HS-5 (cell line): ENCODE data around the gene ELP4.
"Not testable (repeated sequence)": the region's sequence is repeated elsewhere in the genome, so short reads cannot be mapped to it uniquely, and the experiment has no call there.

Experiments used
- DNase-seq: peaks from one replicate; pipeline ENCODE4 v3.0.0-alpha.2; 2012; ENCODE audit warnings: low read depth

The ELP4 gene

GRCh38 chr11:31509429-31510345 lies at the start of gene ELP4, which contains the start of gene IMMP1L:
Gene ELP4, plus strand, starts transcription at chr11:31509767. Its CDS starts 18 bp downstream, at chr11:31509785.
Gene IMMP1L, minus strand, starts transcription at chr11:31509622. Its CDS starts 46,346 bp downstream, at chr11:31463276.
- DNase-seq: peak; percentile 88

DNA sequence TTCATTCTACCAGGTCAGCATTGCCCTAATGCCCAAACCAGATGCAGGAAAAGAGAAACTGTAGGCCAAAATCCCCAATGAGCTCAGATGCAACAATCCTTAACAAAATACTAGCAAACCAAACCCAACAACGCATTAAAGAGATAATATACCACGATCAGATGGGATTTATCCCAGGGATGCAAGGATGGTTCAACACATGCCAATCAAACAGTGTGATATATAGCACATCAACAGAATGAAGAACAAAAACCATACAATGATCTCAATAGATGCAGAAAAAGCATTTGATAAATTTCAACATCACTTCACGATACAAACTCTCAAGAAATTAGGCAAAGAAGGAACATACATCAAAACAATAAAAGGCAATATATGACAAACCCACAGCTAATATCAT lies 45.1 kb upstream of the ELP4 start:
- no peak for DNase-seq

DNA sequence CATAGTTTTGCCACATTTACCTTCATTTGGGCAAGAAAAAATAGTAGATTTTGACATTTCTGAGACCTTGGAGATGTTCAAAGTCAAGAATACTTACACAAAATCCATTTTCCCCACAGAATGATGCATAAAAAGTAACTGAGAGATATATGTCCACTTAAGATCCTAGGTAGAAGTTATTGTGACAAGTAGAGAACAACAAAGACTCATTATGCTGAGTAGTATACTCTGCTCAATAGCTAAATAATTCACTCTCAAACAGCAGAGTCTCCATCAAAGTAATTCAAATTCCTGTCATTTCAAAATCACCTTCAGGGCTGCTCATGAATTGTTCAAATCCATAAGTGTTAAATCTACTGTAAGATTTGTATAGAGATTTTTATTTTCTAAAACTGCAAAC lies 35.5 kb upstream of the ELP4 start:
- DNase-seq: no peak

DNA sequence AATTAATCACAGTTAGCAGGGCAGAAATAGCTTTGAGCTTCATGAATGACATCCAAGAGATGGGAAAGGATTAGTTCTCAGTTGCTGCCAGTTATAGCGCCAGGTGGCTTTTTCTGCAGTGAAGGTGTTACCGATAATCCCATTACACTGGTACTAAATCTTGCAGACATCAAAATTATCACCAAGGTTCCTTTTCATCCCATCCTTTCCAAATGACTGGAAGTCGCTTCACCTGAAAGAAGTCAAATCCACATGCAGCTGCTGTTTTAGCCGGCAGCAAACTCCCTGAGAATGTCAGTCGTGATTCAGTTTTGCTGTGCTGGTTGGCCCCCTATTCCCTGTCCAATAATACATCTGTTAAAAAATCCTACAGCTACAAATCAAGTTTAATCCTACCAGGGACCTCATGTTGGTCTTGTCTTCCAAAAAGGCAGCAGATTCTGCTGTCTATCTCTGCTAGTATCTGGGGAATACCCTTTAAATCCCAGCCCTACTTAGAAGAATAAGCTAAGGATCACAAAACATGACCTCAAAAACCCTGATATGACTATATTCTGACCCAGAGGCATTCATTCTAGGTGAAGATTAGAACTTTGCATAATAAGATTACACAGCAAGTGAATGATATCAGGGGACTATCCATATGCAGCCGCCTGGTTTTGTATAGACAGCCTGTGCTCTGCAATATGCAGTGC lies 31.9 kb upstream of the ELP4 start:
- DNase-seq: no peak

DNA sequence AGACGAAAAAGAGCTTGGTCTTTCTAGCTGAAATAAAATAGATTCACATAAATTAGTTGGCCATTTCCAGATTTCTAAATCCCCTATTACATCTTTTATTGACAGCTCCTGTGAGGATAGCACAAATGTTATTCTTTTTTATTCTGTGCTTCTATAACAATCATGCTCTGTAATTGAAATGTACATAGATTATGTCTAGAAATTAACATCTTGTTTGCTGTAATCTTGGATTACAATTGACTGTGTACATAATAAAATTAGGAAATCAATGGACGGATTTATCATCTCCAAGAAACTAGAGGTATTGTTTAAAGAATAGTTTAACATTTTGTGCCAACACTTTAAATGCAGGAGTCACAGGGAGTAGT lies 31.4 kb upstream of the ELP4 start:
- DNase-seq: no peak

DNA sequence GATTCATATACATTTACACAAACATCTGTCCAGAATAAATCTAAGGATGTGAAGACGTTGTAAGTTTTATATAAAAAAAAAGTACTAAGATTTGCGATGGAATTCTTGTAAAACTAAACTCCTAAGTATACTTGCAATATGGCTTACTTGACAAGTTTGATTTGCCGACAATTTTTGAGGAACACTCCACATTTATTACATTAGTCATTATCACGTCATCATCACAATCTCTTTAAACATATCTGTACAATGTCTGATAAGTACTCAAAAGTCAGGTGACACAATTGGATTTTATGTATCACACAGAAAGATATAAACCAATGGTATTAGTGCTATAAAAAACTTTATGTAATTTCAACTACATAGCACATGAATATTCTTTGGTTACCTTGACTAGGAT lies 30.5 kb upstream of the ELP4 start:
- DNase-seq: no peak

GRCh38 chr11:31480930-31481329 lies 28.6 kb upstream of the ELP4 start:
- DNase-seq: no peak

DNA sequence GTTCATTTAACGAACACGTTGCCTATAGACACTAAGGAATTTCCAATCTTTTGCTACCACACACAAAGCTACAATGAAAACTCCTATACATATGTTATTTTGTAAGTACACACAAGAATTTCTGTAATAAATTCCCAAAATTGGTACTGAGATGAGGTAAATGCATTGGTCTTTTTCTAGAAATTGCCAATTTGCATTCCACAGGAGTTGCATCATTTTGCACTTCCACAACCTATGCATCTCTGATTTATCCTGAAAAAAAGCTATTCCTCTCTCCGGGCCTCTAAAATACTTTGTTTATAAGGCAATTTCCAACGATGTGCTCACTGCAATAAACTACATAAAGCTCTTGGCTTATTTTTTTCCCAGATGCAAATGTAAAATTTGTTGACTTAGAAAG lies 25.1 kb upstream of the ELP4 start:
- DNase-seq: no peak

- DNase-seq: peak; percentile 10
Observed at GRCh38 chr11:31487848-31488247, 21.7 kb upstream of the ELP4 start.

DNA sequence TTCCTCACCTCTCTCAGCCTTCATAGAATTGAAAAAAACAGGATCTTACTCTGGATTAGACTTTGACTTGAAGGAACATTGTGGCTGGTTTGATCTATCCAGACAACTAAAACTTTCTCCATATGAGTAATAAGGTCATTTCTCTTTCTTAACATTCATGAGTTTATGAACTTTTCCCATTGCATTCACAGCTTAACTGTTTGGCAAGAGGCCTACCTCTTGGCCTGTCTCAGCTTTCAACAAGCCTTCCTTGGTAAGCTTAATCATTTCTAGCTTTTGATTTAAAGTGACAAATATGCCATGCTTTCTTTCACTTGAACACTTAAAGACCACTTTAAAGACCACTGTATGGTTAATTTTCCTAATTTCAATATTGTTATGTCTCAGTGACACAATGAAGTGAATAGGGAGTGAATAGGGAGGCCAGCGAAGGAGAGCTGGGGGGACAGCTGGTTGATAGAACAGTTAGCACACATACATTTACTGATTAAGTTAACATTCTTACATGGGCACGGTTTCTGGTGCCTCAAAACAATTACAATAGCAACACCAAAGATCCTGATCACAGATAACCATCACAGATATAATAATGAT lies 17.1 kb upstream of the ELP4 start:
- DNase-seq: no peak

- DNase-seq: no peak
Observed at GRCh38 chr11:31493235-31493634, 16.3 kb upstream of the ELP4 start.

DNA sequence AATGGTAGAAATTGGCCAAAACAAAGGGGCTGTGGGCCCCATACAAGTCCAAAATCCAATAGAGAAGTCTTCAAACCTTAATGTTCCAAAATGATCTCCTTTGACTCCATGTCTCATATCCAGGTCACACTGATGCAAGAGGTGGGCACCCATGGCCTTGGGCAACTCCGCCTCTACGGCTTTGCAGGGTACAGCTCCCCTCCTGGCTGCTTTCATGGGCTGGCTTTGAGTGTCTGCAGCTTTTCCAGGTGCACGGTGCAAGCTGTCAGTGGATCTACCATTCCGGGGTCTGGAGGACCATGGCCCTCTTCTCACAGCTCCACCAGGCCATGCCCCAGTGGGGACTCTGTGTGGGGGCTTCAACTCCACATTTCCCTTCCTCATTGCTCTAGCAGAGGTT lies 15.8 kb upstream of the ELP4 start:
- not testable (repeated sequence) for DNase-seq

GRCh38 chr11:31499576-31500178 lies 9.9 kb upstream of the ELP4 start:
- no peak for DNase-seq

DNA sequence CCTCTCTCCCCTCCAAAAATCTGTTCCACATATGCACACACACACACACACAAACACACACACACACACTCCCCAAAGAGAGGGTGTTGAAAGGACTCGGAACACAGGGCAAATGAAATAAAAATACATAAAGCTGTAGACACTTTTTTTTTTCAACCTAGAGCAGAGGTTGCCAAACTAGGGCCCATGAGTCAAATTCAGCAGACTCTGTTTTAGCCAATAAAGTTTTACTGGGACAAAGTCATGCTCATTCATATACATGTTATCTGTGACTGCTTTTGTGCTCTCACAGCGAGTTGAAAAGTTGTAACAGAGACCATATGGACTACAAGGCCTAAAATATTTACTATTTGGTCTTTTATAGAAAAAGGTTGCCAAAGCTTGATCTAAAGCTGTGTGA lies 9.0 kb upstream of the ELP4 start:
- no peak for DNase-seq

DNA sequence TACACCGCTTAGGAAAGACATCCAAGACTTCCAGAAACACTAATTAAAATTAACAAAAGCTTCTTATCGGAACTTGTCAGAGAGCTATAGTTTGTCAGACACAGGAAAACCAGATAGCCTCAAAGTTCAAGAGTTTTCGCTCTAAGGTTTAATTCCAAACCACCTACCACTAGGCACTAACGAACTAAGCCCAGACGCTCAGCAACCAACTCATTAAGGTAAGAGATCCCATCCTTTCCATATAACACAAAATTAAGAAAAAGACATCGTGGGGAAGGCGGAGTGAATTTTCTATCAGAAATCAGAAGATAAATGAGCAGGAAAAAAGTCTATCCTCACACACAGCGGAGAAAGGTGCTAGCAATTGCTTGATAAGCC lies 527 bp upstream of the ELP4 start:
- DNase-seq: no peak

DNA sequence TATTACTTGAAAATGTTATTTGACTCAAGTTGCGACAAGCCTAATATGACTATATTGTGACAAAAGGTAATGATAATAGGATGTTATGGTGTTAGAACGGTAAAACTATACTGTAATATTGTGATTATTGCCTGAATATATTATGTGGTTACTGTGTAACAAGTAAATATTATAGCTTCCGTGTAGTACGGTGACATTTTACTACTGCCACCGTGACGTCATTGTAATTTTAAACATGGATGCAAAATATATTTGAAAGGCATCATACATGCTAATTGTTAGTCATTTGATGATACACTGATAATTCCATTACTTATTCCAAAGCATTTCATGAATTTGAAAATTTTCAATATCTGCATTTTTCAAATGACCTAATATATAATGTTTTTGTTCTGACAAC lies 2.5 kb downstream of the ELP4 start:
- DNase-seq: no peak

DNA sequence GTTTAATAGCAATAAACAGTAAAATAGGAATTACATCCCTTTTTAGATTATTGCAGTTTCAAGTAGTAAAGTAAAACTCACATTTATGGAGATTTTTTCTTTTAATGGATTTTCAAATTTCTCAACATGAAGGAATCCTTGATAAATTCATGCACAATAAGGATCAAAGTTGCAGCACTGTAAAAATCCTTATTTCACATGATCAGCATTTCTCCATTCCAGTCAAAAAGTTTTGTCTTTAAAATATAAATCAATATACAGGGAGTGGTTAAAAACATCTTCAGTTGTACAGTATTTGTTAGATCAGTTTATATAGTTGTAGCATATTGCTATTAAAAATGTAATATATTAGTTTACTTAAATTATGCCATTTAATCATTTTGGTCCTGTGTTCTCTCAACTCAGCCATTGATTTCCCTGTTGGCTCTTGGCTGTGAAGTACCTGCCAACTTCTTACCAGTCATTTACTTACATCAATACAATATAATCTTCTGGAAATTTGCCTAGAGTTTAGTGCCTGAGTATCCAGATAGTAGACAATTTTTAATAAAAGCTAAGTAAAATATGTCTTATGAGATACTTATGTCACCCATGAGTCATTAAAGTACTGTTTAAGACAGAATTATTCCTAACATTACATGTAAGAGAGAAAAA lies 12.1 kb downstream of the ELP4 start:
- no peak for DNase-seq

GRCh38 chr11:31529189-31529588 lies 19.6 kb downstream of the ELP4 start:
- no peak for DNase-seq

DNA sequence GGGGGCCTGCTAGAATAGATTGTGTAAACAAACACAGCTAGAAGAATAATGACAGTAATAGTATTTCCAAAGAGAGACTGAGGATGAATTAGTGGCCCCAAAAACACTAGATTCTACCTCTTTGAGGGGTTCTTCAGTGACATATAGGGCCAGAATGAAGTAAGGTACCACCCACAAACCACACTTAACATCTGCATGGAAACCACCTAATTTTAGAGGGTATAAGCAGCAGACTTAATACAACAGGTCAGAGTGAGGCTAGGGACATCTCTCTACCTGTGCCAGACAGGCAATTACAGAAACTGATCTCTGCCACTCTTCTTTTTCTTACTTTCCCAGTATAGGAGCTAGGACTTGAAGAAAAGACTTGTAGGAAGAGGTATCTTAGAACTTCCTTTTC lies 20.1 kb downstream of the ELP4 start:
- no peak for DNase-seq

- no peak for DNase-seq
Observed at GRCh38 chr11:31531293-31531692, 21.7 kb downstream of the ELP4 start.

DNA sequence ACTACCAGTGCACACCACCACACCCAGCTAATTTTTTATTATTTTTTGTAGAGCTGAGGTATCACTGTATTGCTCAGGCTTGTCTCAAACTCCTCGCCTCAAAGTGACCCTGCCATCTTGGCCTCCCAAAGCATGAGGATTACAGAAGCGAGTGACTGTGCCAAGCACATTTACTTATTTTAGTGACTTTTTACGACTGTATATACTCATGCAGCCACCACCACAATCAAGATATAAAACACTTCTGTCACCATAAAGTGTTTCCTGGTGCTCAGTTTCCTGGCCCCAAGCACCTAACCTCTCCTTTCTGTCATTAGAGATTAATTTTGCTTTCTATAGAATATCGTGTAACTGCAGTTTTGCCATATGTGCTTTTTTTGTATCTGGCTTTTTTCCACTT lies 25.9 kb downstream of the ELP4 start:
- DNase-seq: no peak

DNA sequence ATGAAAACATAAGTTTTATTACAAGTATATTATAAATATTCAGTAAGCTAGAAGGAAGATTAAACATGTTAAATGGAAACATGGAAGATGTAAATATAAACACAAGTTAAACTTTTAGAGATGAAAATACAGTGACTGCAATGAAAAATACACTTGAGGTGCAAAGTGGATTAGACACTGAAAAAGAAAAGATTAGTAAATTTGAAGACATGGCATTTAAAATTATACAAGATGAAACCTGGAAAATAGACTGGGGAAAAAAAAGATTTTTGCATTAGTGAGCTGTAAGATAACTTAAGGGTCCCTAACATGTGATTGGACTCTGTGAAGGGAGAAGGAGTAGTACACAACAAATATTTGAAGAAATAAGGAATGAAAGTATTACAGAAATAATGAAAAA lies 33.3 kb downstream of the ELP4 start:
- no peak for DNase-seq
